ENCODE results near the gene AGPAT1. TPM values are rescaled to one million over a fixed set of nuclear protein-coding genes. Genes with fewer than 3 reads are reported as not detected.

Gene AGPAT1
- total and polyA plus RNA-seq, 10 of the 15 experiments (the other 5 are each of a cell fraction or from before 2014, with no cell fraction given), result 13.9 to 39.5 (median 24.7) TPM

- TF ChIP-seq ZBTB4 (CRISPR knock-in tag; IDR thresholded peaks at IDR 0.05) (no peak), MTA2 (IDR thresholded peaks at IDR 0.05; ENCODE audit: low read depth) (peak; percentile 35; the same call in 1 of the 2 replicates), MYC (IDR thresholded peaks at IDR 0.05; ENCODE audit: insufficient read depth, insufficient read length, insufficient replicate concordance, low read length, severe bottlenecking) (no peak), ZSCAN29 (IDR thresholded peaks at IDR 0.05) (no peak), IRF3 (IDR thresholded peaks at IDR 0.05) (no peak), ZNF384 (IDR thresholded peaks at IDR 0.05; ENCODE audit: borderline replicate concordance, low read depth, low read length) (no peak), ASH2L (IDR thresholded peaks at IDR 0.05; ENCODE audit: borderline replicate concordance, low read depth) (no peak), BHLHE40 (IDR thresholded peaks at IDR 0.05; ENCODE audit: borderline replicate concordance in 1 of 2, low read depth in 2 of 2, low read length in 1 of 2) (peak; percentile 82), JUND (IDR thresholded peaks at IDR 0.05; ENCODE audit: low read depth, low read length) (peak; percentile 93)
These were observed 22.0 kb downstream of the AGPAT1 start, which contains the start of gene PPT2 (continued) for GRCh38 chr6:32153564-32154513.

Measured in GM12878 (cell line).